Esophagus squamous epithelium (tissue), 4 donors: ENCODE results near the gene ELMO1.

Experiments used
- POLR2A ChIP-seq, 4 donors: fragments of 450-650 bp; IDR thresholded peaks; one replicate each; pipeline ENCODE4 v1.6.1; 2017; ENCODE audit warnings: antibody characterized with exemption in 4 of 4, mild to moderate bottlenecking in 4 of 4, moderate library complexity in 3 of 4
- TF ChIP-seq, protein P1 (sequence below), 6 experiments: fragments of 450-650 bp in 4 of 6; fragments of 200-600 bp in 2 of 6; sonication (generic) in 2 of 6; IDR thresholded peaks; one replicate each; pipeline ENCODE4 v1.5.1; 2016 to 2019; ENCODE audit warnings: antibody characterized with exemption in 6 of 6, mild to moderate bottlenecking in 4 of 6, moderate library complexity in 4 of 6

DNA sequence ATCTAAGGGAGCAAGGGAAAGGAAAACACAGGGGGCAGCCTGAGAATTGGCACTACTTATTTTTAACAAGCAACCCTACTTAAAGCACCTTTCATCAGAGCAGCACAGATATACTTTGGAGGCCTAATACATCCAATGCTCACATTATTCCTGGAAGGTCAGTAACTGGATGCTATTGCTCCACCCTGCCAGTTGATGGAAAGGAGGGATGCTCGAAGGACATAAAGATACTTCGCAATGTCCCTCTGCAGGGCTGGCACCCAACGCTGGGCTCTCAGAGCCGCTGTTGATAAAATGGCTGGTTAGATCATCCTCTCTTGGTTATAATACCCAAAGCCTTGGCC, 416.4 kb downstream of the ELMO1 start:
- TF ChIP-seq, protein P1, sequence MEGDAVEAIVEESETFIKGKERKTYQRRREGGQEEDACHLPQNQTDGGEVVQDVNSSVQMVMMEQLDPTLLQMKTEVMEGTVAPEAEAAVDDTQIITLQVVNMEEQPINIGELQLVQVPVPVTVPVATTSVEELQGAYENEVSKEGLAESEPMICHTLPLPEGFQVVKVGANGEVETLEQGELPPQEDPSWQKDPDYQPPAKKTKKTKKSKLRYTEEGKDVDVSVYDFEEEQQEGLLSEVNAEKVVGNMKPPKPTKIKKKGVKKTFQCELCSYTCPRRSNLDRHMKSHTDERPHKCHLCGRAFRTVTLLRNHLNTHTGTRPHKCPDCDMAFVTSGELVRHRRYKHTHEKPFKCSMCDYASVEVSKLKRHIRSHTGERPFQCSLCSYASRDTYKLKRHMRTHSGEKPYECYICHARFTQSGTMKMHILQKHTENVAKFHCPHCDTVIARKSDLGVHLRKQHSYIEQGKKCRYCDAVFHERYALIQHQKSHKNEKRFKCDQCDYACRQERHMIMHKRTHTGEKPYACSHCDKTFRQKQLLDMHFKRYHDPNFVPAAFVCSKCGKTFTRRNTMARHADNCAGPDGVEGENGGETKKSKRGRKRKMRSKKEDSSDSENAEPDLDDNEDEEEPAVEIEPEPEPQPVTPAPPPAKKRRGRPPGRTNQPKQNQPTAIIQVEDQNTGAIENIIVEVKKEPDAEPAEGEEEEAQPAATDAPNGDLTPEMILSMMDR (IDR thresholded peaks at IDR 0.05): no peak
- no peak for TF ChIP-seq POLR2A (IDR thresholded peaks at IDR 0.05)
